Esophagus muscularis mucosa (tissue), 4 donors: ENCODE measurements around the gene CFD.

ENCODE experiments used
- EP300 ChIP-seq: sonication (generic); formaldehyde crosslinking; IDR thresholded peaks from one replicate; pipeline ENCODE4 v1.6.1; 2017; ENCODE audit warnings: antibody characterized with exemption
- POLR2A ChIP-seq: fragments of 450-650 bp; IDR thresholded peaks from one replicate; pipeline ENCODE4 v1.6.1; 2017; ENCODE audit warnings: antibody characterized with exemption, moderate library complexity, mild to moderate bottlenecking, low read depth
- POLR2AphosphoS5 ChIP-seq, 2 donors: sonication (generic); formaldehyde crosslinking; IDR thresholded peaks; one replicate each; pipeline ENCODE4 v1.6.1; 2017; ENCODE audit warnings: antibody characterized with exemption in 2 of 2
- TF ChIP-seq, protein P1 (sequence below), 3 experiments: fragments of 200-600 bp in 2 of 3; fragments of 450-650 bp in 1 of 3; sonication (generic) in 2 of 3; IDR thresholded peaks; one replicate each; pipeline ENCODE4 v1.5.1; 2017 to 2019; ENCODE audit warnings: antibody characterized with exemption in 3 of 3, mild to moderate bottlenecking in 2 of 3, moderate library complexity in 1 of 3

DNA sequence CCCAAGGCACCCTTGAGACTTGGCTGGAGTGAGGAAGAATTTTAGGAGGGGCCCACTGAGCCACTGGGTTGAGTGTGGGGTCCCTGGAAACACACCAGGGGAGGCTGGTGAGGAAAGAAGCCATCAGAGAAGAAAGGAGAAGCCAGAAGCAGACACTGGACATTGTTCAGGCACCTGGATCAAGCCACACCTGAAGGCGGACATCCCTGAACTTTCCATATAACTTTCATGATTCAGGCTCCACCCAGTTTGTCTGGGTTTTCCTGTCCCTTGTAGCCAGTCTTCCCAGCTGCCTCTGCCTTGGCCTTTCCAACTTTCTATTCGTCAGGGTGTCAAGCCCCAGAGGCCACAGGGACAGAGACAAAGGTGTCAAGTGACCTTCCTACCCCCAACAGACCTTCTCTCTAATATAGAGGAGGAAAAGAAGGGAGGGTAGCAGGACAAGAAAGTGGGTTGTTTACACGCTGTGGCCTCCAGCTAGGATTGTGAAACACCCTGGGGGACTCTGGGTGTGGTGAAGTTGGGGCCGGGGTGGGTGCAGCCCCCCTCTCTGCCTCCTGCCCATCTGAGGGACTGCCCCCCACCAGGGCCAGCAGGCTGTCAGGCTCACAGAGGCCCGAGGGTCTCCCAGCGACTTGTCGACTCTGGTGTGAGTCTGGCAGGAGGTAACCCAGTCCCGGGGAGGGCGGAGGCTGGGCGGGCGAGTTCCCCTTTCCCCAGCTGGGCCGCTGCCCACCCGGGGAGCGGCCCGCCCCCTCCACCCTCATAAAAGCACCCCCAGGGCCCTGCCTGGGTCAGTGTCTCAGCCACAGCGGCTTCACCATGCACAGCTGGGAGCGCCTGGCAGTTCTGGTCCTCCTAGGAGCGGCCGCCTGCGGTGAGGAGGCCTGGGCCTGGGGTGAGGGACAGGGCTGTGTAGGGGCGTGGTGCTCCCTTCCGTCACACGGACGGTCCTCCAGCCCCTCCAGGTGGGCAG, at the start of gene CFD:
- TF ChIP-seq, protein P1, sequence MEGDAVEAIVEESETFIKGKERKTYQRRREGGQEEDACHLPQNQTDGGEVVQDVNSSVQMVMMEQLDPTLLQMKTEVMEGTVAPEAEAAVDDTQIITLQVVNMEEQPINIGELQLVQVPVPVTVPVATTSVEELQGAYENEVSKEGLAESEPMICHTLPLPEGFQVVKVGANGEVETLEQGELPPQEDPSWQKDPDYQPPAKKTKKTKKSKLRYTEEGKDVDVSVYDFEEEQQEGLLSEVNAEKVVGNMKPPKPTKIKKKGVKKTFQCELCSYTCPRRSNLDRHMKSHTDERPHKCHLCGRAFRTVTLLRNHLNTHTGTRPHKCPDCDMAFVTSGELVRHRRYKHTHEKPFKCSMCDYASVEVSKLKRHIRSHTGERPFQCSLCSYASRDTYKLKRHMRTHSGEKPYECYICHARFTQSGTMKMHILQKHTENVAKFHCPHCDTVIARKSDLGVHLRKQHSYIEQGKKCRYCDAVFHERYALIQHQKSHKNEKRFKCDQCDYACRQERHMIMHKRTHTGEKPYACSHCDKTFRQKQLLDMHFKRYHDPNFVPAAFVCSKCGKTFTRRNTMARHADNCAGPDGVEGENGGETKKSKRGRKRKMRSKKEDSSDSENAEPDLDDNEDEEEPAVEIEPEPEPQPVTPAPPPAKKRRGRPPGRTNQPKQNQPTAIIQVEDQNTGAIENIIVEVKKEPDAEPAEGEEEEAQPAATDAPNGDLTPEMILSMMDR (IDR thresholded peaks at IDR 0.05), result no peak
- no peak for TF ChIP-seq EP300
- peak; percentile 56 for TF ChIP-seq POLR2A
- peak; percentile 27 to 85 for TF ChIP-seq POLR2AphosphoS5 (IDR thresholded peaks at IDR 0.05)
